CD4-positive, alpha-beta memory T cell (primary cell): ENCODE data around the gene ARL6IP1. TPM values are rescaled to one million over a fixed set of nuclear protein-coding genes. Genes with fewer than 3 reads are reported as not detected.
A peak's percentile ranks its signal among the peaks of the same experiment; 100 is the strongest.
"Not testable (repeated sequence)": the region's sequence is repeated elsewhere in the genome, so short reads cannot be mapped to it uniquely, and the experiment has no call there.

ENCODE experiments used
- CTCF ChIA-PET: fragments of 350-600 bp; sonication (Branson Sonifier 250); formaldehyde crosslinking; loops from one replicate; lab custom pipeline; 2021; ENCODE audit warnings: inconsistent platforms; ENCODE audit not compliant: partially characterized antibody; lab: Charles Lee
- POLR2A ChIA-PET: fragments of 350-600 bp; sonication (Branson Sonifier 250); formaldehyde crosslinking; loops from one replicate; lab custom pipeline; 2021; ENCODE audit not compliant: partially characterized antibody; lab: Charles Lee
- DNase-seq, 5 donors: peaks; one replicate each; pipeline versions ENCODE4 v3.0.0 to v3.0.0-alpha.2; 2020 to 2022; ENCODE audit warnings: mixed read lengths in 1 of 5
- H3K27ac ChIP-seq: one replicate; pipeline ENCODE4 v1.7.0; 2013; ENCODE audit warnings: low read depth, low read length
- H3K27me3 ChIP-seq: 2 replicates; pipeline ENCODE4 v1.7.0; 2013; ENCODE audit warnings: mild to moderate bottlenecking, low read length, moderate library complexity; ENCODE audit not compliant: insufficient read depth
- H3K36me3 ChIP-seq: 2 replicates; pipeline ENCODE4 v1.7.0; 2013; ENCODE audit warnings: mild to moderate bottlenecking, low read length, moderate library complexity; ENCODE audit not compliant: insufficient read depth
- H3K4me1 ChIP-seq: 2 replicates; pipeline ENCODE4 v1.7.0; 2013; ENCODE audit warnings: mild to moderate bottlenecking, low read length, moderate library complexity; ENCODE audit not compliant: insufficient read depth
- H3K4me3 ChIP-seq, 2 donors: one replicate each; pipeline ENCODE4 v1.7.0; 2013; ENCODE audit warnings: low read length in 2 of 2, mild to moderate bottlenecking in 1 of 2
- H3K9me3 ChIP-seq, 2 donors: one replicate each; pipeline ENCODE4 v1.7.0; 2013; ENCODE audit warnings: low read length in 2 of 2, control low read depth in 1 of 2; ENCODE audit not compliant: control insufficient read depth in 1 of 2
- H3K27ac Mint-ChIP-seq, 7 donors: one replicate each; pipeline ENCODE4 v1.8.0; 2020 to 2021; ENCODE audit warnings: mixed read lengths in 7 of 7, mild to moderate bottlenecking in 6 of 7, inconsistent platforms in 3 of 7, moderate library complexity in 3 of 7
- H3K27me3 Mint-ChIP-seq, 2 donors: one replicate each; pipeline ENCODE4 v1.8.0; 2020 to 2021; ENCODE audit warnings: mixed read lengths in 2 of 2
- H3K36me3 Mint-ChIP-seq, 2 donors: one replicate each; pipeline ENCODE4 v1.8.0; 2020 to 2021; ENCODE audit warnings: mixed read lengths in 2 of 2, inconsistent platforms in 1 of 2, mild to moderate bottlenecking in 1 of 2
- H3K4me1 Mint-ChIP-seq, 4 donors: one replicate each; pipeline ENCODE4 v1.8.0; 2020 to 2021; ENCODE audit warnings: mixed read lengths in 4 of 4, mild to moderate bottlenecking in 1 of 4
- H3K4me3 Mint-ChIP-seq, 8 donors: one replicate each; pipeline ENCODE4 v1.8.0; 2020 to 2021; ENCODE audit warnings: mixed read lengths in 8 of 8, mild to moderate bottlenecking in 7 of 8, moderate library complexity in 6 of 8, inconsistent platforms in 3 of 8
- H3K9me3 Mint-ChIP-seq, 8 donors: one replicate each; pipeline ENCODE4 v1.8.0; 2020 to 2021; ENCODE audit warnings: mixed read lengths in 8 of 8, mild to moderate bottlenecking in 5 of 8, inconsistent platforms in 3 of 8, moderate library complexity in 1 of 8
- intact Hi-C: fragments of 100-400 bp; cut with micrococcal nuclease; formaldehyde crosslinking; loops from one replicate; pipeline ENCODE4 v1.15.1; 2023
- polyA plus RNA-seq, 2 donors: library from polyadenylated mRNA; unstranded; fragments of 300-500 nt; fragmentation: Illumina TruSeq; gene quantifications; one replicate each; pipeline ENCODE4 v1.2.3, GENCODE V29; 2021
- total RNA-seq, 2 experiments: library from RNA; stranded (reverse); gene quantifications; one replicate each; pipeline ENCODE4 v1.2.3, GENCODE V29; 2021

ARL6IP1 gene
- total and polyA plus RNA-seq, 4 experiments from 2014 or later = 105 to 306 (median 147) TPM

DNA sequence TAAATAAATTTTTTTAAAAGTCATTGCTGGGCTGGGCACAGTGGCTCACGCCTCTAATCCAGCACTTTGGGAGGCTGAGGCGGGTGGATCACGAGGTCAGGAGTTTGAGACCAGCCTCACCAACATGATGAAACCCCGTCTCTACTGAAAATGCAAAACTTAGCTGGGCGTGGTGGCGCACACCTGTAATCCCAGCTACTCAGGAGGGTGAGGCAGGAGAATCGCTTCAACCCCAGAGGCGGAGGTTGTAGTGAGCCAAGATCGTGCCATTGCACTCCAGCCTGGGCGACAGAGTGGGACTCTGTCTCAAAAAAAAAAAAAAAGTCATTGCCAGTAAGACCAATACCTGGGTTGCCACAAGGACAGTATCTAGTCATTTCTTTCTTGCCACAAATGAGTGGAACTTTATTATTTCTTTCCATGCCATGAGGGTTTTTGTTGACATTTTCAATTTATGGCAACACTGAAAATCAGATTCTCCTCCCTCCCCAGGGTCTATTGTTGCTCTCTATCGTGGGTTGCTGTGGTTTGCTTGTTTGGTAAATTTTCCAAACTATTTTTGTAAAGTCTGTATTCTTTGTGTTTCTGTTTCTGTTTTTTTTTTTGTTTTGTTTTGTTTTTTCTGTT, 30.9 kb downstream of the ARL6IP1 start:
- H3K9me3 Mint-ChIP-seq, CTCF ChIA-PET: not testable (repeated sequence)

DNA sequence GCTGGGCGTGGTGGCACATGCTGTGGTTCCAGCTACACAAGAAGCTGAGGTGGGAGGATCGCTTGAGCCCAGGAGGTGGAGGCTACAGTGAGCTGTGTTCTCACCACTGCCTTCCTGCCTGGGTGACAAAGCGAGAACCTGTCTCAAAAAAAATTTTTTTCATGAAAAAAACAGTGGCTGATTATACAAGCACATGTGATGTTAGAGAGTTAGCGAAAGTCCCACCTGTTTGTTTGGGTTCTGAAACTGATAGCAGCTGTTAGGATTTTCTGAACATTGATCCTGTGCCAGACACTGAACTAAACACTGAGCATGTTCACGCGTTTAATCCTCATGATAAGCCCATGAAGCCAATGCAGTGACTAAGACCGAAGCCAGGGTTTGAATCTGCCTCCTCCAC, 34.1 kb downstream of the ARL6IP1 start:
- H3K4me1 Mint-ChIP-seq = peaks cover 5 to 13% (median 9%) of the 10 kb centered on the region in 4 donors
- H3K27ac Mint-ChIP-seq = peak overlapping the region in 5 of 7 donors; percentile 16 to 82 (median 53)
- H3K4me3 Mint-ChIP-seq = peak overlapping the region in 6 of 8 donors; percentile 15 to 59 (median 39)
- H3K27me3 ChIP-seq, H3K27ac ChIP-seq, H3K36me3 Mint-ChIP-seq, H3K4me3 ChIP-seq, H3K36me3 ChIP-seq, H3K9me3 Mint-ChIP-seq, H3K27me3 Mint-ChIP-seq, H3K9me3 ChIP-seq, intact Hi-C loops: not testable (repeated sequence)
- DNase-seq = peak; percentile 59 to 69 (median 63)
- ChIA-PET POLR2A (interaction anchor here (2.7 kb wide), 1 partner anchor 35 kb away, joined by 9 read pairs; the partner anchor contains the start of gene ARL6IP1), CTCF (interaction anchor here (0.6 kb wide), 1 partner anchor 37 kb away, joined by 3 read pairs; no protein-coding TSS in a partner anchor)
- H3K4me1 ChIP-seq = peaks cover 10% of the 10 kb centered on the region

More for the DNA sequence above, 30.9 kb downstream of the ARL6IP1 start:
- peaks cover 5 to 13% (median 8%) of the 10 kb centered on the region in 4 donors for H3K4me1 Mint-ChIP-seq
- H3K4me3 Mint-ChIP-seq, H3K4me3 ChIP-seq, H3K27me3 Mint-ChIP-seq, intact Hi-C loops, H3K27me3 ChIP-seq, H3K27ac Mint-ChIP-seq, POLR2A ChIA-PET, H3K36me3 ChIP-seq, H3K9me3 ChIP-seq, DNase-seq, H3K27ac ChIP-seq, H3K36me3 Mint-ChIP-seq: not testable (repeated sequence)
- H3K4me1 ChIP-seq = peaks cover 10% of the 10 kb centered on the region

DNA sequence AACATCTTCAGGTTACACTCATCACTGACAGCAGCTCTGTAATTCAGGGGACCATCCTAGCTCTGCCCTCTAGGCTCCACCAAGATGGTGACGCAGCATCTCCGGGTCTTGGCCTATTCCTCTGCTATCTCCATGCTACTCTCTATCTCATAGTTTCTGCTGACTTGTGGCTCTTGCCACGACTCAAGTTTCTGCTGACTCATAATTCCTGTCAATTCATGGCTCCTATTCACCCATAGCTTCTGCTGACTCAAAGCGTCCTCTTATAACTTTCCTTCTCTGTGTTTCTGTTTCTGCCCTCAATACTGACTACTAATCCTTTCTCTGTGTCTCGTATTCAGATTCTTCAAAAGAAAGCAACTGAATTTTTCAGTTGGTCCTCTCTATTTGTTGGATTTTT, 38.6 kb downstream of the ARL6IP1 start:
- H3K4me3 ChIP-seq, H3K27me3 ChIP-seq, POLR2A ChIA-PET, DNase-seq, H3K36me3 ChIP-seq, H3K36me3 Mint-ChIP-seq, H3K9me3 Mint-ChIP-seq, H3K27me3 Mint-ChIP-seq, CTCF ChIA-PET, H3K9me3 ChIP-seq, H3K27ac Mint-ChIP-seq, H3K27ac ChIP-seq, H3K4me1 ChIP-seq, intact Hi-C loops, H3K4me3 Mint-ChIP-seq: not testable (repeated sequence)
- H3K4me1 Mint-ChIP-seq = peaks cover 3 to 15% (median 11%) of the 10 kb centered on the region in 4 donors

DNA sequence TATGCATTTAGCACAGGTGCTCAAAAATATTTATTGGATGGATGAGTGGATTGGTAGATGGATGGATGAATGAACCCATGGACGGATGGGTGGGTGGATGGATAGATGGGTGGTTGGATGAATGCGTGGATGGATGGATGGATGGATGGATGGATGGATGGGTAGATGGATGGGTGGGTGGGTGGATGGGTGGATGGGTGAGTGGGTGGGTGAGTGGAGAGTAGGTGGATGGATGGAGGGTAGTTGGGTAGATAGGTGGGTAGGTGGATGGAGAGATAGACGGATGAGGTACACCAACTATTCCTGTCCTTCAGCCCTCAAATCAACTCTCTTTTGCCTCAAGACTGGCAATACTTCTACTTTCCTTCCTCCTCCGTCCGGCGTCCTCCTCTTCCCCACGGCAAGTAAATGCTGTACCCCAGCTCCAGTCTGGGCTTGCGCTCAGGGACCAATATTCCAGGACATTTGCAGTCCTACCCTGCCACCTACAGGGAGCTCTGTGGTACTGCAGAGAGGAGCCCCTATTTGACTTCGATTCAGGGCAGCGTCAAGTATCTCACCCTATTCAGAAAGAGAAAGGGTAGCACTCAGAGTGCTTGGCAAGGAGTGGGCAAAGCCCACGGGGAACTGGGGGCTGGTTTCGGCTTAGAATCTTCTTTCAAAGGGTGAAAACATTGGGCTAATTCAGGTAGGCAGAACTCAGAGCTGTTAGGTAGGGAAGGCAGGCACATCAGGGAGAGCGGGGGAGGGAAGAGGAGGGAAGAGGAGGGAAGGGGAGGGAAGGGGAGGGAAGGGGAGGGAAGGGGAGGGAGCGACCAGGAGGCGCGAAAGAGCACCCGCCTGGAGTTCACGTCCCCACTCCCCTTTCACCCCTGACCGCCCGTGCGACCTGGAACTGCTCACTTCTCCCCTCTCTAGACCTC, 41.5 kb downstream of the ARL6IP1 start:
- POLR2A ChIA-PET, H3K36me3 ChIP-seq, CTCF ChIA-PET, H3K27ac ChIP-seq, H3K9me3 ChIP-seq, H3K36me3 Mint-ChIP-seq, H3K27me3 ChIP-seq, intact Hi-C loops, H3K4me3 ChIP-seq, H3K4me1 ChIP-seq, H3K27me3 Mint-ChIP-seq, H3K9me3 Mint-ChIP-seq: not testable (repeated sequence)
- peak; percentile 58 to 72 (median 64) for DNase-seq
- Mint-ChIP-seq H3K4me3 (peak overlapping the region in 2 of 8 donors; percentile 31 to 50), H3K4me1 (peaks cover 11 to 22% (median 18%) of the 10 kb centered on the region in 4 donors), H3K27ac (peak overlapping the region in 2 of 7 donors; percentile 21 to 64)

DNA sequence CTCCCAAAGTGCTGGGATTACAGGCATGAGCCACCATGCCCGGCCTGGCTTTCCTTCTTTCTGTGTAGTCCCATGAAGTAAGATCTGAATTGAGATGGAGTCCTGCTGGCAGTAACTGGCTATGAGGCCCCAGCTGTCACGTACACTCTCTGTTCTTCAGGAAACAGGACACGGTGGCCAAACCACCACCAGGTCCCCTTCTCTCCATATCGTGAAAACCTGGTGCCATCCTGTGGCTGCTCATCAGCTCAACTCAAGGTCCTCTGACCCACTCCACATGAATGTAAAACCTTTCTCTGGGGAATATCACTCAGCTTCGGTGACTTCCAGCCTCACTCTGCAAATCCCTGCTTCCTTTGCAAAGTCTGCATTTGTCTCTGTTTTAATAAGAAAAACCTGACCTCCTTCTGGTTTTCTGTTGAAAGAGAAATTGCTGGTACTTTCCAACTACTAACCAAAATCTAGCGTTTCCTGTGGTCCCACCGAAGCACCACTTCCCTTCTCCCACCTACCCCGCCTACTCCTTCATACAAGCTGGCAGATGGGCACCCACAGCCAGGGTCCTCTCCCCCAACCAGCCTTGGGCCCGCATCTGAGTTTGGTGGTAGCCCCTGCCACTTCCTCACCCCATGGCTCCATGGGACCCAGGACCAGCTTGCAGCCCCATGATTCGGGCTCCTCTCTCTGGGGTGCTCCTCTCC, 43.2 kb downstream of the ARL6IP1 start:
- H3K27ac ChIP-seq, POLR2A ChIA-PET, H3K27me3 ChIP-seq, H3K4me1 ChIP-seq, H3K9me3 ChIP-seq, DNase-seq, H3K27me3 Mint-ChIP-seq, H3K4me3 ChIP-seq, H3K9me3 Mint-ChIP-seq, H3K36me3 ChIP-seq, H3K36me3 Mint-ChIP-seq, H3K4me3 Mint-ChIP-seq, intact Hi-C loops: not testable (repeated sequence)
- CTCF ChIA-PET = interaction anchor here (0.6 kb wide), 1 partner anchor 836 kb away, joined by 4 read pairs; no protein-coding TSS in a partner anchor
- H3K27ac Mint-ChIP-seq = peak overlapping the region in 4 of 7 donors; percentile 10 to 72 (median 40)
- H3K4me1 Mint-ChIP-seq = peaks cover 11 to 22% (median 17%) of the 10 kb centered on the region in 4 donors

DNA sequence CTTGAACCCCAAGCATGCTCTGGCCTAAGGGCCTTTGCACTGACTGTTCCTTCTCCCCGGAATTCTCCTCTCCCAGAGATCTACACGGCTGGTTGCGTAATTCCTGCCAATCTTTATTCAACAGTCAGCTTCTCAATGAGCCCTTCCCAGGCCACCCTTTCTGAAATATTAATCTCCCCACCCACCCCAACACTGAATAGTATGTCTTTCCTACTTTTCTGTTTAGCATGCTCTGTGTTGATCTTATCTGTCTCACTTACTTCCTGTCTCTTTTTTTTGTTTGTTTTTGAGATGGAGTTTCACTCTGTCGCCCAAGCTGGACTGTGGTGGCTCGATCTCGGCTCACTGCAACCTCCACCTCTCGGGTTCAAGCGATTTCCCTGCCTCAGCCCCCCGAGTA, 44.7 kb downstream of the ARL6IP1 start:
- H3K4me3 ChIP-seq, H3K9me3 ChIP-seq, H3K27ac ChIP-seq, POLR2A ChIA-PET, CTCF ChIA-PET, H3K27me3 Mint-ChIP-seq, H3K4me1 ChIP-seq, H3K36me3 ChIP-seq, intact Hi-C loops, H3K36me3 Mint-ChIP-seq, H3K9me3 Mint-ChIP-seq, H3K27me3 ChIP-seq: not testable (repeated sequence)
- H3K4me3 Mint-ChIP-seq = peak overlapping the region; percentile 35 to 82 (median 74)
- H3K27ac Mint-ChIP-seq = peak overlapping the region; percentile 11 to 93 (median 70)
- peaks cover 11 to 22% (median 17%) of the 10 kb centered on the region in 4 donors for H3K4me1 Mint-ChIP-seq
- peak in 3 of 5 donors; percentile 15 to 23 (median 17) for DNase-seq

DNA sequence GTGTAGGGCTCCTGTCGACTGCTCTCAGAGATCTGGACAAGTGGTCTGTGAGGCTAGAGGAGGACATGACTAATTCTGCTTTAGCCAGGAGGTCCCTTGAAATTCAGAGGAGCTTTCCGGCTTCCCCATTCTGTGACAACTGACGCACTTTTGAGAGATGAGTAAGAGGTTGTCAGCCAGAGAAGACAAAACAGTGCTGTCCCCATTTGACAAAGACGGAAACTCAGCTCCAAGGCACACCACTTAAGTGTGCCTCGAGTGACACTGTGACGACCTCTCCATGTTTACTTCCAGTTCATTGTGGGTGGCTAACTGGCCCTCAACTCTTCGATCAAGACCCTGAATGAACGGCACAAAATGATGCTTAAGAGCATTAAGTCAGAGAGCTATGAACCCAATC, 58.5 kb downstream of the ARL6IP1 start:
- H3K4me1 ChIP-seq, H3K27me3 Mint-ChIP-seq, H3K4me3 Mint-ChIP-seq, H3K27ac Mint-ChIP-seq, DNase-seq, intact Hi-C loops, H3K4me1 Mint-ChIP-seq, H3K9me3 ChIP-seq, H3K36me3 ChIP-seq, H3K36me3 Mint-ChIP-seq, H3K9me3 Mint-ChIP-seq, H3K27ac ChIP-seq, POLR2A ChIA-PET, H3K27me3 ChIP-seq, H3K4me3 ChIP-seq, CTCF ChIA-PET: not testable (repeated sequence)
